Sigmoid colon (tissue), 4 donors: ENCODE results near the gene ABCD4.

ENCODE experiments used
- CTCF ChIP-seq, 4 experiments: fragments of 450-650 bp in 3 of 4; fragments of 200-600 bp in 1 of 4; IDR thresholded peaks; one replicate each; pipeline ENCODE4 v1.5.1; 2016 to 2019; ENCODE audit warnings: antibody characterized with exemption in 4 of 4, mild to moderate bottlenecking in 3 of 4, moderate library complexity in 2 of 4
- EP300 ChIP-seq, 4 donors: sonication (generic); formaldehyde crosslinking; IDR thresholded peaks; one replicate each; pipeline ENCODE4 v1.6.1; 2017; ENCODE audit warnings: antibody characterized with exemption in 4 of 4
- POLR2A ChIP-seq, 2 donors: fragments of 450-650 bp; IDR thresholded peaks; one replicate each; pipeline ENCODE4 v1.6.1; 2016; ENCODE audit warnings: antibody characterized with exemption in 2 of 2, mild to moderate bottlenecking in 2 of 2, moderate library complexity in 2 of 2
- POLR2AphosphoS5 ChIP-seq, 4 donors: sonication (generic); formaldehyde crosslinking; IDR thresholded peaks; one replicate each; pipeline ENCODE4 v1.6.1; 2017; ENCODE audit warnings: antibody characterized with exemption in 4 of 4

GRCh38 chr14:74297986-74298385 lies 4.7 kb downstream of the ABCD4 start:
- no peak for TF ChIP-seq CTCF (IDR thresholded peaks at IDR 0.05)
- TF ChIP-seq POLR2A (IDR thresholded peaks at IDR 0.05) = no peak
- no peak for TF ChIP-seq EP300 (IDR thresholded peaks at IDR 0.05)
- TF ChIP-seq POLR2AphosphoS5 (IDR thresholded peaks at IDR 0.05) = no peak
